Ovary (tissue), 9 donors: ENCODE measurements around the gene WDR20. TPM values are rescaled to one million over a fixed set of nuclear protein-coding genes. Genes with fewer than 3 reads are reported as not detected.
A peak's percentile ranks its signal among the peaks of the same experiment; 100 is the strongest.

Source experiments
- DNase-seq, 5 donors: peaks; one replicate each; pipeline ENCODE4 v3.0.0-alpha.2; 2019 to 2020
- H3K27ac ChIP-seq, 2 donors: fragments of 200-600 bp; one replicate each; pipeline versions ENCODE4 v1.5.1 to v1.8.0; 2019 to 2022
- H3K27me3 ChIP-seq: fragments of 200-600 bp; one replicate; pipeline ENCODE4 v1.8.0; 2022
- H3K36me3 ChIP-seq: fragments of 200-600 bp; sonication (generic); one replicate; pipeline ENCODE4 v1.5.1; 2019
- H3K4me1 ChIP-seq: one replicate; pipeline ENCODE4 v1.8.1; 2013; ENCODE audit warnings: mild to moderate bottlenecking, moderate library complexity; ENCODE audit not compliant: insufficient read depth
- H3K4me3 ChIP-seq: fragments of 200-600 bp; sonication (generic); one replicate; pipeline ENCODE4 v1.5.1; 2017
- H3K9me3 ChIP-seq, 2 donors: fragments of 200-600 bp in 1 of 2; sonication (generic) in 1 of 2; one replicate each; pipeline versions ENCODE4 v1.5.1 to v1.8.1; 2013 to 2019; ENCODE audit warnings: mild to moderate bottlenecking in 1 of 2, moderate library complexity in 1 of 2
- CTCF ChIP-seq, 3 donors: fragments of 450-650 bp in 2 of 3; fragments of 200-600 bp in 1 of 3; IDR thresholded peaks; one replicate each; pipeline versions ENCODE4 v1.5.1 to v1.8.0; 2016 to 2022; ENCODE audit warnings: antibody characterized with exemption in 3 of 3, mild to moderate bottlenecking in 1 of 3
- EP300 ChIP-seq: sonication (generic); formaldehyde crosslinking; IDR thresholded peaks from one replicate; pipeline ENCODE4 v1.6.1; 2017; ENCODE audit warnings: antibody characterized with exemption
- POLR2A ChIP-seq: fragments of 450-650 bp; IDR thresholded peaks from one replicate; pipeline ENCODE4 v1.6.1; 2017; ENCODE audit warnings: antibody characterized with exemption, mild to moderate bottlenecking, moderate library complexity
- WGBS, 3 donors: extraction: QIAGEN DNeasy Blood & Tissue Kit in 1 of 3; methylation state at CpG; one replicate each; pipeline versions ENCODE4 v1.1.5 to v1.1.7; 2013 to 2017; 5-methylcytosine and 5-hydroxymethylcytosine counted together
- intact Hi-C, 4 donors: fragments of 100-400 bp; cut with DNase I; formaldehyde crosslinking; loops; one replicate each; pipeline versions ENCODE4 v1.11.0 to v1.15.1; 2022 to 2023
- polyA plus RNA-seq, 2 donors: library from polyadenylated mRNA; stranded (reverse); fragments of 200-250 nt in 1 of 2; fragments of 350-450 nt in 1 of 2; fragmentation: Illumina TruSeq in 1 of 2; extraction: RNeasy Lipid Tissue Mini Kit (QIAGEN cat#74804) in 1 of 2; gene quantifications; one replicate each; pipeline ENCODE4 v1.2.3, GENCODE V29; 2013 to 2014
- total RNA-seq, 7 donors: library from RNA; depleted of rRNA in 2 of 7; stranded (reverse); fragments of >200 nt in 2 of 7; fragmentation: NEBNext Ultra II Directional in 3 of 7; extraction: Animal tissue kit (Norgen Biotek cat#: 25700) in 3 of 7; gene quantifications; one replicate each; pipeline versions ENCODE4 v1.1.0 to v1.2.4, GENCODE V29; 2016 to 2023
- donor health status: DM: no; HTN: no; CAD: no; lungs with moderate emphysema.
- donor health status: DM: no; HTN: no; CAD: no.
- donor health status: Bipolar disorder and iron deficiency.
- donor health status: DM: yes; HTN: yes; CAD: no.
- donor health status: DM: no; HTN: no; CAD: no.
- donor health status: DM: yes; HTN: yes; CAD: no.

WDR20 gene
- total and polyA plus RNA-seq, 9 donors, result 13.4 to 42.2 (median 26.8) TPM

GRCh38 chr14:102233081-102233480, 93.4 kb downstream of the WDR20 start:
- Histone ChIP-seq H3K36me3 (no peaks in the 10 kb centered on the region), H3K9me3 (no peaks in the 10 kb centered on the region), H3K4me1 (no peaks in the 10 kb centered on the region), H3K27ac (no peak overlapping the region), H3K4me3 (no peak overlapping the region), H3K27me3 (no peaks in the 10 kb centered on the region)
- intact Hi-C loops, result no loop called here
- WGBS, 3 donors, result 85 to 91% (median 89%) methylated on average over 6 of the region's 6 CpGs
- DNase-seq, result no peak
- no peak for TF ChIP-seq EP300
- no peak for TF ChIP-seq POLR2A
- TF ChIP-seq CTCF (IDR thresholded peaks at IDR 0.05), result no peak

- no peak for TF ChIP-seq EP300
- no peak for TF ChIP-seq POLR2A
- no peak for TF ChIP-seq CTCF (IDR thresholded peaks at IDR 0.05)
- no peaks in the 10 kb centered on the region for H3K4me1 ChIP-seq
- H3K9me3 ChIP-seq, result no peaks in the 10 kb centered on the region
- H3K27me3 ChIP-seq, result no peaks in the 10 kb centered on the region
- WGBS, 3 donors, result 46 to 63% (median 58%) methylated on average over 34 of the region's 34 CpGs
- intact Hi-C loops, result loop anchor here (2.0 to 5.0 kb wide), 2 partner anchors 78 to 80 kb away; no protein-coding TSS in a partner anchor
- H3K4me3 ChIP-seq, result peak overlapping the region; percentile 5
- DNase-seq, result peak in 1 of 5 donors; percentile 47
- H3K27ac ChIP-seq, result no peak overlapping the region
- no peaks in the 10 kb centered on the region for H3K36me3 ChIP-seq
These were observed 94.9 kb downstream of the WDR20 start for GRCh38 chr14:102234331-102235264.

DNA sequence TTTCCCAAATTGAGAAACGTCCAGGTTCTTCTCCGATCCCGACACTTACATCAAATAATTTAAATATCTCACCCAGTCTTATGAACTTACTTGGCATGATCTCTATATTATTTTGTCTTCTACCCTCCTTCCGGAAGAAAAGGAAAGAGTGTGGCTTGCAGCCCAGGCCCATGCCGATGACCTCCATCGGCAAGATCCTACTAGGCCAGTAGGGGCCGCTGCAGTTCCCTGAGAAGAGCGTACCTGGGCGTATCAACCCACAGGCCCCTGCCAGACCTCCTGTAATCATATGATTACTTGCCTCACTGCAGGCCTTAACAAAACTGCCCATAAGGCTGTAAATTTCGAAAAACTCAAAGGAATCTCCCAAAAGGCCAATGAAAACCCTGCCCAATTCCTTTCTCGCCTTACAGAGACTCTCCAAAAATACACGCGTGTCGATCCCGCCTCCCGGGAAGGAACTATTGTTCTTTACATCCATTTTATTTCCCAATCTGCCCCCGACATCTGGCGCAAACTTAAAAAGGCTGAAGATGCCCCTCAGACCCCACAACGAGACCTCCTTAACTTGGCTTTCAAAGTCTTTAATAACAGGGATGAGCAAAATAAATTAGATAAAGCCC, 95.7 kb downstream of the WDR20 start:
- intact Hi-C loops, result loop anchor here (2.0 to 5.0 kb wide), 2 partner anchors 77 to 79 kb away; no protein-coding TSS in a partner anchor
- Histone ChIP-seq H3K4me3 (no peak overlapping the region), H3K27me3 (no peaks in the 10 kb centered on the region), H3K4me1 (no peaks in the 10 kb centered on the region), H3K27ac (no peak overlapping the region), H3K9me3 (no peaks in the 10 kb centered on the region), H3K36me3 (no peaks in the 10 kb centered on the region)
- WGBS, 3 donors, result 39 to 42% (median 40%) methylated on average over 19 of the region's 19 CpGs
- TF ChIP-seq CTCF (IDR thresholded peaks at IDR 0.05) (peak; percentile 64 to 81 (median 79)), POLR2A (no peak)
- DNase-seq, result peak; percentile 85 to 91 (median 87)

DNA sequence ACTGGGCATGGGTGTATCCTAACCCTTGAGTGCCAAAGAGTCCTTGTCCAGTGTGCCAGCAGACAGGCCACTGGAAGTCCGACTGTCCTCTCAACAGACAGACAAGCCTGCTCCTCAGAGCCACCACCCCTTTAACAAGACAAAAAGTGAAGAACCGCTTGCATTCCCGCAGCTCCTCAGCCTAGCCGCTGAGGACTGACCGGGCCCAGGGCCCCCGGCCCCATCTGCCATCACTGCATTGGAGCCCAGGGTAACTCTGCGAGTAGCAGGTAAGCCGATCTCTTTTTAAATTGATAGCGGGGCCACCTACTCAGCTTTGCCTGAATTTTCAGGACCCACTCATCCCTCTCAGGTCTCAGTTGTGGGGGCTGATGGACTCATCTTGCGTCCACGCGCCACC, 96.3 kb downstream of the WDR20 start:
- Histone ChIP-seq H3K4me1 (no peaks in the 10 kb centered on the region), H3K36me3 (no peaks in the 10 kb centered on the region), H3K27me3 (no peaks in the 10 kb centered on the region), H3K27ac (no peak overlapping the region), H3K4me3 (no peak overlapping the region), H3K9me3 (no peaks in the 10 kb centered on the region)
- intact Hi-C loops, result loop anchor here in 2 of 4 donors (5.0 kb wide), 1 partner anchor 76 kb away; no protein-coding TSS in a partner anchor
- WGBS, 3 donors, result 95 to 98% (median 97%) methylated on average over 12 of the region's 12 CpGs
- DNase-seq, result no peak
- TF ChIP-seq EP300 (no peak), POLR2A (no peak), CTCF (IDR thresholded peaks at IDR 0.05) (no peak)
